ENCODE results near the gene ATRAID.

Gene ATRAID

GRCh38 chr2:27255660-27256059 lies 43.8 kb downstream of the ATRAID start:
- FAIRE-seq (no peak), DNase-seq (ENCODE audit: insufficient read length, low spot score) (no peak)

DNA sequence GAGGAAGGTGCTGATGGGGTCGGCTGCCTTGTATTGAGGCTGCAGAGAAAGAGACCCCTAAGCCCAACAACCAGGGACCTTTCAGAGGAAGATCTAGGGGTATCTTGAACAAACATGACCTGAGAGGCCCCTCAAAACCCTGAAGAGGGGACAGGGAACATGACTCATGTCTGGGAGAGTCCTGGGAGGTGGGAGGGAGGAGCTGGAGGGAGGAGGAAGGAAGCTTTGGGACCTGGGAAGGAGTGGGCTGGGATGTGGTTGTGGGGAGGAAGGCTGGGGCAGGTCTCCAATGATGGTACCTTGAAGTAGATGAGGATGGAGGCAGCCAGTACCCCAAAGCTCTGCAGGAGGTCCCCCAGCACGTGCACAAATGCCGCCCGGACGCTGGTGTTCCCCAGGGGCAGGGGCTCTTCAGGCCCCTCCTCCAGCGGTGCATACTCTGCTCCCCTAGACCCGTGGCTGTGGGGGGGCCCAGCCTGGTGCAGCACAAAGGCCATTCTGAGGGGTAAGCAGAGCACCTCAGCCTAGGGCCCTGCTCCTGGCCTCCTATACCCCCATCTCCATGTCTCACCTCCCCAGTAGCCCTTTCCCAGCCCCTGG lies 45.1 kb downstream of the ATRAID start:
- FAIRE-seq (no peak), DNase-seq (ENCODE audit: insufficient read length, low spot score) (no peak)
- TF ChIP-seq PAX5 (IDR thresholded peaks at IDR 0.05; ENCODE audit: insufficient read depth, low read length, severe bottlenecking) (no peak), TAF1 (IDR thresholded peaks at IDR 0.05; ENCODE audit: low read depth, low read length) (no peak), POU2F2 (IDR thresholded peaks at IDR 0.05; ENCODE audit: low read depth, low read length) (no peak), POLR2AphosphoS5 (IDR thresholded peaks at IDR 0.05; ENCODE audit: low read depth, low read length) (no peak), POLR2A (IDR thresholded peaks at IDR 0.05; ENCODE audit: low read depth, low read length) (no peak), SPI1 (IDR thresholded peaks at IDR 0.05; ENCODE audit: low read depth, low read length) (no peak)

More at GRCh38 chr2:27255660-27256059, 43.8 kb downstream of the ATRAID start:
- no peak for TF ChIP-seq POU2F2 (IDR thresholded peaks at IDR 0.05; ENCODE audit: low read depth, low read length)
- TF ChIP-seq SPI1 (IDR thresholded peaks at IDR 0.05; ENCODE audit: low read depth, low read length): no peak
- no peak for TF ChIP-seq POLR2AphosphoS5 (IDR thresholded peaks at IDR 0.05; ENCODE audit: low read depth, low read length)
- TF ChIP-seq PAX5 (IDR thresholded peaks at IDR 0.05; ENCODE audit: insufficient read depth, low read length, severe bottlenecking): no peak
- TF ChIP-seq TAF1 (IDR thresholded peaks at IDR 0.05; ENCODE audit: low read depth, low read length): no peak
- TF ChIP-seq POLR2A (IDR thresholded peaks at IDR 0.05; ENCODE audit: low read depth, low read length): no peak

DNA sequence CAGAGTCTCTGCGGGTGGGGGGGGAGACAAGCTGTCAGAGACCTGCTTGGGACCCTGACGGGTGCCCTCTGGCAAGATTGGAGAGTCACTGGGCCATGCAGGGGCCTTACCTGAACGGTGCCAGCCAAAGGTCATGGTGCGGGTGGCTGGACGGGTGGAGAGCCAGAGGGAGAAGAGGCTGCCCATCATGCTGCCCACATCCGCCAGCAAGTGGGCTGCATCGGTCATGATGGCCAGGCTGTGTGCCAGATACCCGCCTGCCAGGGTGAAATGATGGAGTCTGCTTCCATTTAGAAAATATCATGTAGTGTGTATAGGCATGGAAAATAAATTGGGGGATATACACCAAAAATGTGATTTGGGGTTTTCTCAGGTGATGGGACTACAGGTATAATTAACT lies 46.2 kb downstream of the ATRAID start:
- DNase-seq (ENCODE audit: insufficient read length, low spot score) (no peak), FAIRE-seq (no peak)
- TF ChIP-seq POLR2AphosphoS5 (IDR thresholded peaks at IDR 0.05; ENCODE audit: low read depth, low read length) (no peak), POU2F2 (IDR thresholded peaks at IDR 0.05; ENCODE audit: low read depth, low read length) (no peak)

DNA sequence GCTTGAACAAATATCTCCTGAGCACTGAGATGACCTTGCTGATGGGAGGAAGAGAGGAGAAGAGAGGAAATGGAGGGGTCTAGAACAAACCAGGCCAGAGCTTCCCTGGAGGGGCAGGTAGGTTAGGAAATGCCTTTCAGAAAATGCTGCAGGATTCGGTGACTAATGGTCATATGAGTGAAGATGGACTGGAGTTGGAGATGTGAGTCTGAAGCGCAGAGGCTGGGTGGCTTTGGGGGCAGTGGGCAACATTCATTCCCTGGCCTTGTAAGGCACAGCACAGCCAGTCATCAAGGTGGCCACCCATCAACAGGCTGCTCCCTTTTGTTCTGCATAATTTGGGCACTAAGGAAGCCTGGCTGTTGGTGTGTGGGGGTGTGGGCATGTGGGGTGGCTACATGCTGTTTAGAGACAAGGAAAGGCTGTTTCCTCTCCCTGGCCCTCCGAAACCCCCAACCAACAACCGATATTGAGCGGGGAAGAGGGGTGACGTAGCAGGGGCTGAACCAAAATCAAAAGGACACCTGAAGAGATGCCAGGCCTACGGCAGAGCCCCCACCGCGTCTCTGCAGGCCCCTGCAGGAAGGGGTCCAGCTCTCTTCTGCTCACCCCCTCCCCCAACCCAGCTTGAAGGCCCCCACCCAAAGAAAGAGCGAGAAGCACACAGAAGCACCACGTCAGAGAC lies 49.5 kb downstream of the ATRAID start:
- TF ChIP-seq TAF1 (IDR thresholded peaks at IDR 0.05; ENCODE audit: low read depth, low read length) (no peak), POLR2A (IDR thresholded peaks at IDR 0.05; ENCODE audit: low read depth, low read length) (no peak), PAX5 (IDR thresholded peaks at IDR 0.05; ENCODE audit: insufficient read depth, low read length, severe bottlenecking) (no peak)
- DNase-seq (ENCODE audit: insufficient read length, low spot score) (no peak), FAIRE-seq (no peak)

GRCh38 chr2:27261926-27262298 lies 50.1 kb downstream of the ATRAID start:
- TF ChIP-seq PAX5 (IDR thresholded peaks at IDR 0.05; ENCODE audit: insufficient read depth, low read length, severe bottlenecking) (no peak), SPI1 (IDR thresholded peaks at IDR 0.05; ENCODE audit: low read depth, low read length) (no peak), POLR2AphosphoS5 (IDR thresholded peaks at IDR 0.05; ENCODE audit: low read depth, low read length) (no peak), TAF1 (IDR thresholded peaks at IDR 0.05; ENCODE audit: low read depth, low read length) (no peak), POU2F2 (IDR thresholded peaks at IDR 0.05; ENCODE audit: low read depth, low read length) (no peak), POLR2A (IDR thresholded peaks at IDR 0.05; ENCODE audit: low read depth, low read length) (no peak)
- no peak for DNase-seq (ENCODE audit: insufficient read length, low spot score)
- no peak for FAIRE-seq

DNA sequence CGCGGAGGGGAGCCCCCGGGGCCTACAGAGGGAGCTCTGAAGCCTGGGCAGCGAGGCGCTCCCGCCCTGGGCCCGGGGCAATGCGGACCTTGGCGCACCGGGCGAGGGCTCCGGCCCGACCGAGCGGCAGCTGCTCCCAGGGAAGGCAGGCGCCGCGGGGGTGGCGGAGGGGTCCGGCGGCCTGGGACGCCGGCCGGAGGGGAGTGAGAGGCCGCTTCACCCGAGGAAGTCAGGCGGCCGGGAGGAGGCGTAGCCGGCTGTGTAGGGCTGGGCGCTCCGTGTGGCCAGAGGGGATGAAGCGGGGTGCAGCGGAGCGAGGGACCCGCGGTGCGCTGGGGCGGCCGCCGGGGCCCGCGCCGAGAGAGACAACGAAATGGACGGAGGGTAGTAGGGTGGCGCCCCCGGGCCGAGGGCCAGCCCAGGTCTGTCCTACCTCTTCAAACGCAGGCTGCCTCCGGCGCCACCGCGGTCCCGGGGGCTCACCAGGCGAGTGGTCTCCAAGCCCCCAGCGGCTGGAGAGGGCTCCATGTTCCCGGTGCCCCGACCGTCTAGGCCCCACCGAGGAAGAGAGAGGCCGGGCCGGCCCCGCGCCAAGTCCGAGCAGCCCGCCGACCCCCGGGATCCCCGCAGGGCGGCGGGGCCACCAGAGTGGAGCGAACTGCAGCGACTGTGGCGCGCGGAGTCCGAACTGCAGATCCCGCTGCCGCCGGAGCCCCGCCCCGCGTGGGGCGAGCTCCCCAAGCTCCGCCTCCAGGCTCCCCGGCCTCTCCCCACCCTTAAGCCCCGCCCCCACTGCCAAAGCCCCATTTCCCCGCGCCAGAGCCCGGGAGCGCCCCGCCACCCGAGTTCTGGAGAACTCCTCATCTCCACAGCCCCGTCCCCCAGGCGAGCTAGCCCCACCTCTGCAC lies 50.8 kb downstream of the ATRAID start, which contains the start of gene SLC30A3:
Gene SLC30A3, minus strand, starts transcription at position 669 of the 908 bp plus-strand sequence. Its CDS starts 141 bp downstream, at position 528.
- TF ChIP-seq POU2F2 (IDR thresholded peaks at IDR 0.05; ENCODE audit: low read depth, low read length) (no peak), POLR2A (IDR thresholded peaks at IDR 0.05; ENCODE audit: low read depth, low read length) (no peak), SPI1 (IDR thresholded peaks at IDR 0.05; ENCODE audit: low read depth, low read length) (no peak), TAF1 (IDR thresholded peaks at IDR 0.05; ENCODE audit: low read depth, low read length) (no peak), POLR2AphosphoS5 (IDR thresholded peaks at IDR 0.05; ENCODE audit: low read depth, low read length) (no peak), PAX5 (IDR thresholded peaks at IDR 0.05; ENCODE audit: insufficient read depth, low read length, severe bottlenecking) (no peak)
- peak; percentile 71 for FAIRE-seq
- peak; percentile 82 for DNase-seq (ENCODE audit: insufficient read length, low spot score)

- DNase-seq (ENCODE audit: insufficient read length, low spot score) (no peak), FAIRE-seq (no peak)
- no peak for TF ChIP-seq POU2F2 (IDR thresholded peaks at IDR 0.05; ENCODE audit: low read depth, low read length)
- TF ChIP-seq PAX5 (IDR thresholded peaks at IDR 0.05; ENCODE audit: insufficient read depth, low read length, severe bottlenecking): no peak
- no peak for TF ChIP-seq POLR2AphosphoS5 (IDR thresholded peaks at IDR 0.05; ENCODE audit: low read depth, low read length)
- TF ChIP-seq TAF1 (IDR thresholded peaks at IDR 0.05; ENCODE audit: low read depth, low read length): no peak
- no peak for TF ChIP-seq SPI1 (IDR thresholded peaks at IDR 0.05; ENCODE audit: low read depth, low read length)
- TF ChIP-seq POLR2A (IDR thresholded peaks at IDR 0.05; ENCODE audit: low read depth, low read length): no peak
These were observed 51.7 kb downstream of the ATRAID start for GRCh38 chr2:27263287-27264252.

DNA sequence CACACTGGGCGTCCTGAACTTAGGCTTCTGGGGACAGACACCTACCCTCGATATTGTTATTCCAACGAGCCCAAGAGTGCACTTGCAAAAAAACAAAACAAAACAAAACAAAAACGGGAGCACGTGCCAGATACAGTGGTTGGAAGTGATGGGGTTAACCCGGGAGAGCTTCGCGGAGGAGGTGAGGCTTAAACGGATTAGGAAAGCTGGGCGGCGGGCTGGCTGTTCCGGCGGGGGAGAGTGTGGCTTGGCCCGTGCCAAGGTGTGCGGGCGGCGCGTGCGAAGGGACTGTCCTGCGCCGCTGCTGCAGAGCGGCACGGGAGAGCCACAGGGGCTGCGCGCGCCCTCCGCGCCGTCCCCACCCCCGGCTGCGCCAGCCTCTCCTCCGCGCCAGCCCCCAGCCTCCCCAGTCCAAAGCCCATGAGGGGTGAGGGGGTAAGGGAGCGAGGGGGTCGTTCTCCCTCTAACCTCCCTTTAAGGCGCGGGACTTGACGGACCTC lies 52.5 kb downstream of the ATRAID start:
- TF ChIP-seq PAX5 (IDR thresholded peaks at IDR 0.05; ENCODE audit: insufficient read depth, low read length, severe bottlenecking): no peak
- TF ChIP-seq POU2F2 (IDR thresholded peaks at IDR 0.05; ENCODE audit: low read depth, low read length): no peak
- no peak for TF ChIP-seq POLR2AphosphoS5 (IDR thresholded peaks at IDR 0.05; ENCODE audit: low read depth, low read length)
- TF ChIP-seq SPI1 (IDR thresholded peaks at IDR 0.05; ENCODE audit: low read depth, low read length): no peak
- no peak for TF ChIP-seq POLR2A (IDR thresholded peaks at IDR 0.05; ENCODE audit: low read depth, low read length)
- TF ChIP-seq TAF1 (IDR thresholded peaks at IDR 0.05; ENCODE audit: low read depth, low read length): no peak
- peak; percentile 38 for FAIRE-seq

More for the DNA sequence above, 52.5 kb downstream of the ATRAID start:
- no peak for DNase-seq (ENCODE audit: insufficient read length, low spot score)

All from GM12891 (cell line).